GM12892 (cell line): Measurements from ENCODE around the gene FRY.

Source experiments
- POLR2A ChIP-seq: IDR thresholded peaks from 2 replicates; pipeline ENCODE4 v1.6.1; 2011; ENCODE audit warnings: low read depth, low read length, control low read depth
- POLR2AphosphoS5 ChIP-seq: IDR thresholded peaks from 2 replicates; pipeline ENCODE4 v1.6.1; 2011; ENCODE audit warnings: low read depth, low read length, control low read depth

DNA sequence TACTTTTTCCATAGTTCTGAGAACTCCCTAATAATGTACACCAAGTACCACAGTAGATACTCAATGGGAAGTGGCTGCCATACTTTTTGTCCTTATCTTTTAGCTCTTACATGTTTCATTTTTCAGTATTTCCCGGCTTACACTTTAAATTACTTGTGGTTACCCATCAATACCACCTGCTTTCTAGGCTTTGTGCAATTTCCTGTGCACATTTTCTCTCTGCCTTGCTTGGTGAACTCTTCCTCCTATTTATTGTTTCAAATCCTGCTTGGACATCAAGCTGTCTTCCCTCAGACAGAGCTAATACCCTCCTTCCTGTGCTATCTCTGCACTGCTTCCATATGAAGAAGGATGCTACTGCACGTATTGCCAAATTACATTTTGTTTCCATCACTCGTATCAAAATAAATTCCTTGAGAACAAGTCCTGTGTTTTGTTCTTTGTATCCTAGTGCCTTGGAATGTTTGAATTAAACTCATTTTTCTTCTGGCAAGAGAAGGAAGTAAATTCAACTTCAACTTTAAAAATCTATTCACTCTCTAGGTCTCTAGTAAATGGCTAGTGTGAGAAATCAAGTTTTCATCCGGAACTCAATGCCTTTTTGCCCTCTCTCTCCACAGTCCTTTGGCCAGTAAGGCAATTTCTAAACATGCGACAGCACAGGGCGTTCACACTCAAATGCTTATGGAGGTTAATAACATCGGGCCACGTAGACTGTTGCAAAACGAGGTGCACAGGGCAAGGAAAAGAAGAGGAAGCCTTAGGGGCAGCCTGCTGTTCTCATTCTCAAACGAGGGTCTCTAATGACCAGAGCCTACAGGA is 277.9 kb downstream of the FRY start:
- TF ChIP-seq POLR2A = no peak
- no peak for TF ChIP-seq POLR2AphosphoS5
